Tibial artery (tissue), 4 donors: ENCODE data around the gene C19orf53.

Source experiments
- DNase-seq, 2 donors: peaks; one replicate each; pipeline ENCODE4 v3.0.0-alpha.2; 2019
- H3K27ac ChIP-seq, 2 donors: fragments of 200-600 bp; sonication (generic) in 1 of 2; 1 replicate in 1 of 2; 2 replicates in 1 of 2; pipeline ENCODE4 v1.5.1; 2018 to 2019; ENCODE audit warnings: mild to moderate bottlenecking in 1 of 2
- H3K27me3 ChIP-seq, 2 donors: fragments of 200-600 bp; sonication (generic) in 1 of 2; one replicate each; pipeline versions ENCODE4 v1.5.1 to v1.6.0; 2016 to 2019
- H3K36me3 ChIP-seq, 3 donors: fragments of 200-600 bp; sonication (generic) in 2 of 3; one replicate each; pipeline ENCODE4 v1.5.1; 2016 to 2019; ENCODE audit warnings: mild to moderate bottlenecking in 2 of 3
- H3K4me1 ChIP-seq, 4 donors: fragments of 200-600 bp; sonication (generic) in 2 of 4; 1 replicate in 3 of 4; 2 replicates in 1 of 4; pipeline ENCODE4 v1.5.1; 2016 to 2019
- H3K4me3 ChIP-seq, 2 donors: fragments of 200-600 bp; sonication (generic) in 1 of 2; 1 replicate in 1 of 2; 2 replicates in 1 of 2; pipeline ENCODE4 v1.5.1; 2018 to 2019; ENCODE audit warnings: mild to moderate bottlenecking in 2 of 2
- H3K9me3 ChIP-seq, 3 donors: fragments of 200-600 bp; sonication (generic) in 1 of 3; one replicate each; pipeline ENCODE4 v1.5.1; 2016 to 2019
- CTCF ChIP-seq, 2 experiments: fragments of 200-600 bp in 1 of 2; fragments of 450-650 bp in 1 of 2; IDR thresholded peaks; one replicate each; pipeline ENCODE4 v1.5.1; 2017 to 2019; ENCODE audit warnings: antibody characterized with exemption in 2 of 2, mild to moderate bottlenecking in 1 of 2, moderate library complexity in 1 of 2
- intact Hi-C: fragments of 100-400 bp; cut with DNase I; formaldehyde crosslinking; loops from one replicate; pipeline ENCODE4 v1.15.0; 2023; ENCODE audit warnings: low total_unique reads

Gene C19orf53

GRCh38 chr19:13774217-13775191 is at the start of gene C19orf53:
C19orf53 (plus strand) TSS chr19:13774456; CDS start chr19:13774478, 22 bp downstream.
- peaks cover 37 to 65% (median 52%) of the 10 kb centered on the region in 3 donors for H3K36me3 ChIP-seq
- H3K27ac ChIP-seq = peak within 1 kb of the TSS; percentile 91 to 96
- H3K9me3 ChIP-seq = no peaks in the 10 kb centered on the region
- H3K27me3 ChIP-seq = no peaks in the 10 kb centered on the region
- H3K4me1 ChIP-seq = peaks cover 0 to 31% (median 28%) of the 10 kb centered on the region in 4 donors
- peak in 1 of 2 experiments; percentile 8 for TF ChIP-seq CTCF (IDR thresholded peaks at IDR 0.05)
- intact Hi-C loops = no loop called here
- peak; percentile 90 to 93 for DNase-seq
- H3K4me3 ChIP-seq = peak within 1 kb of the TSS; percentile 91 to 99

GRCh38 chr19:13726323-13726722 is 47.9 kb upstream of the C19orf53 start:
- Histone ChIP-seq H3K27me3 (no peaks in the 10 kb centered on the region), H3K36me3 (no peaks in the 10 kb centered on the region), H3K27ac (no peak overlapping the region), H3K4me3 (no peak overlapping the region), H3K4me1 (peaks cover 0 to 36% (median 20%) of the 10 kb centered on the region in 4 donors), H3K9me3 (no peaks in the 10 kb centered on the region)
- no peak for TF ChIP-seq CTCF (IDR thresholded peaks at IDR 0.05)
- no peak for DNase-seq
- intact Hi-C loops = no loop called here

- H3K9me3 ChIP-seq = no peaks in the 10 kb centered on the region
- H3K27ac ChIP-seq = peak overlapping the region; percentile 27 to 94
- H3K4me3 ChIP-seq = no peak overlapping the region
- intact Hi-C loops = no loop called here
- peaks cover 0 to 45% (median 27%) of the 10 kb centered on the region in 4 donors for H3K4me1 ChIP-seq
- H3K27me3 ChIP-seq = no peaks in the 10 kb centered on the region
- TF ChIP-seq CTCF (IDR thresholded peaks at IDR 0.05) = no peak
- no peaks in the 10 kb centered on the region for H3K36me3 ChIP-seq
- no peak for DNase-seq
Measured at GRCh38 chr19:13727798-13728197, 46.5 kb upstream of the C19orf53 start.

GRCh38 chr19:13729859-13730258 is 44.4 kb upstream of the C19orf53 start:
- Histone ChIP-seq H3K9me3 (no peaks in the 10 kb centered on the region), H3K4me3 (no peak overlapping the region), H3K27ac (peak overlapping the region in 1 of 2 donors; percentile 94), H3K4me1 (peaks cover 0 to 45% (median 27%) of the 10 kb centered on the region in 4 donors), H3K36me3 (no peaks in the 10 kb centered on the region), H3K27me3 (no peaks in the 10 kb centered on the region)
- intact Hi-C loops = no loop called here
- TF ChIP-seq CTCF (IDR thresholded peaks at IDR 0.05) = no peak
- DNase-seq = no peak

GRCh38 chr19:13731147-13731964 is 42.9 kb upstream of the C19orf53 start:
- no peaks in the 10 kb centered on the region for H3K36me3 ChIP-seq
- peaks cover 0 to 45% (median 27%) of the 10 kb centered on the region in 4 donors for H3K4me1 ChIP-seq
- intact Hi-C loops = no loop called here
- TF ChIP-seq CTCF (IDR thresholded peaks at IDR 0.05) = no peak
- H3K9me3 ChIP-seq = no peaks in the 10 kb centered on the region
- peak; percentile 93 to 96 for DNase-seq
- H3K27me3 ChIP-seq = no peaks in the 10 kb centered on the region
- H3K4me3 ChIP-seq = peak overlapping the region; percentile 50 to 64
- H3K27ac ChIP-seq = peak overlapping the region; percentile 94
